SK-N-MC (cell line): ENCODE measurements around the gene CD81.

Source experiments
- EZH2 ChIP-seq: fragments of 200-600 bp; sonication (generic); IDR thresholded peaks from one replicate; pipeline ENCODE4 v1.6.1; 2017; ENCODE audit warnings: antibody characterized with exemption
- FOXP2 ChIP-seq: optimal IDR thresholded peaks from 2 replicates; pipeline ENCODE3; 2011; ENCODE audit warnings: mild to moderate bottlenecking, moderate library complexity; ENCODE audit not compliant: insufficient read depth; ENCODE audit errors: extremely low read length, control extremely low read depth
- POLR2AphosphoS5 ChIP-seq: IDR thresholded peaks from 2 replicates; pipeline ENCODE4 v1.6.1; 2012; ENCODE audit warnings: mild to moderate bottlenecking, low read depth, low read length, borderline replicate concordance

DNA sequence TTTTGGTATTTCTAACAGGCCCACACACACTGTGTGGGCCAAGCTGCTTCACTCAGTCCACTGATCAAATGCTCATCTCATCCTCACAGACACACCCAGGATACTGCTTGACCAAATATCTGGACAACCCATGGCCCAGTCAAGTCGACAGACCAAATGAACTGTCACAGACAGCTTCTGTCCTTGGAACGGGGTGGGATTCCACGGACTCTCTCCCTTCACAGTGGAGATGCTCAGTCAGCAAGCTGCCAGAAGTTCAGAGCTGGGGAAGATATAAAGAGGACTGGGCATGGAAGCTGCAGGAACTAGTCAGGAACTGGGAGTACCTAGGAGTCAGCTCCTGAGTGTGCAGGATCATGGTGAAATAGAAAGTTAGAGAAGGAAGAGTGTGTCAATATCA lies 34.6 kb upstream of the CD81 start:
- TF ChIP-seq EZH2 (no peak), POLR2AphosphoS5 (no peak), FOXP2 (no peak)
